ENCODE data around the gene ZNF79. TPM values are rescaled to one million over a fixed set of nuclear protein-coding genes. Genes with fewer than 3 reads are reported as not detected.
A peak's percentile ranks its signal among the peaks of the same experiment; 100 is the strongest.

Gene ZNF79
- polyA plus RNA-seq, 1 experiment, result 5.6 TPM

DNA sequence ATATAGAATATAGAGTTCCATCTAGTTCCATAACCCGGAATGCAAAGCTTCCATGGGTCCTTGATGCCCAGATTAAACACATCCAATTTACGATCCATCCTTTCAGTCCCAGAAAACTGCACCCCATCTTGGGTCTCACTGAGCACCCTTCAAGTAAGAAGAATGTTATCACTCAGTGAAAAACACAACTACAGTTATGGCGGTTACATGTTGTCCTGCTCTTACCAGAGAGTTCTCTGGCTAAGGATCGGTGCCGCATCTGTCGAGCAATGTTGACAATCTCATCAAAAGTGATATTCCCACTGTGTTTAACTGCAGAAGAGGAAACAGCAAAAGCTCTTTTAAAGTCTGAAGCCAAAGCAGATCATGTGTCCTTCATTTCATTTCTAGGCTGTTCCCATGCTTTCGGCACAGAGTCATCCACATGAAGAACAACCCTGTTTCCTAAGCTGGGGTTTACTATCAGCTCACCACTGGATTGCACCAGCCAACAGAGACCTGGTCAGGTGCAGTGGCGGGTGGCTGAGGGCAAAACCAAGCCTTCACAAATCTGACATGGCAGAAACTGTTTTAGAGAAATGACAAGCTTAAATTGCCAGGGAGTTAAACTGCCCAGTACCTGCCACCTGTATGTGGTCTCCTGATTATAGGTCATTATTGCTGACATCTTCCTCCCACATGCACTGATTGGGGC, 24.1 kb downstream of the ZNF79 start:
- TF ChIP-seq, protein P1, sequence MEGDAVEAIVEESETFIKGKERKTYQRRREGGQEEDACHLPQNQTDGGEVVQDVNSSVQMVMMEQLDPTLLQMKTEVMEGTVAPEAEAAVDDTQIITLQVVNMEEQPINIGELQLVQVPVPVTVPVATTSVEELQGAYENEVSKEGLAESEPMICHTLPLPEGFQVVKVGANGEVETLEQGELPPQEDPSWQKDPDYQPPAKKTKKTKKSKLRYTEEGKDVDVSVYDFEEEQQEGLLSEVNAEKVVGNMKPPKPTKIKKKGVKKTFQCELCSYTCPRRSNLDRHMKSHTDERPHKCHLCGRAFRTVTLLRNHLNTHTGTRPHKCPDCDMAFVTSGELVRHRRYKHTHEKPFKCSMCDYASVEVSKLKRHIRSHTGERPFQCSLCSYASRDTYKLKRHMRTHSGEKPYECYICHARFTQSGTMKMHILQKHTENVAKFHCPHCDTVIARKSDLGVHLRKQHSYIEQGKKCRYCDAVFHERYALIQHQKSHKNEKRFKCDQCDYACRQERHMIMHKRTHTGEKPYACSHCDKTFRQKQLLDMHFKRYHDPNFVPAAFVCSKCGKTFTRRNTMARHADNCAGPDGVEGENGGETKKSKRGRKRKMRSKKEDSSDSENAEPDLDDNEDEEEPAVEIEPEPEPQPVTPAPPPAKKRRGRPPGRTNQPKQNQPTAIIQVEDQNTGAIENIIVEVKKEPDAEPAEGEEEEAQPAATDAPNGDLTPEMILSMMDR (IDR thresholded peaks at IDR 0.05; ENCODE audit: low read depth, low read length), result no peak
- peak overlapping the region; percentile 33 for H3K27ac ChIP-seq (ENCODE audit: low read depth, low read length)
- peaks cover 36% of the 10 kb centered on the region for H3K9me3 ChIP-seq (ENCODE audit: control insufficient read depth, insufficient read depth, low read length)
- ChIA-PET CTCF (no interaction called here), POLR2A (no interaction called here)
- DNase-seq (ENCODE audit: low read depth, low spot score), result no peak
- H3K4me3 ChIP-seq (ENCODE audit: low read depth, low read length), result peak overlapping the region; percentile 96
- H3K27me3 ChIP-seq (ENCODE audit: control insufficient read depth, insufficient read depth, low read length), result no peaks in the 10 kb centered on the region

DNA sequence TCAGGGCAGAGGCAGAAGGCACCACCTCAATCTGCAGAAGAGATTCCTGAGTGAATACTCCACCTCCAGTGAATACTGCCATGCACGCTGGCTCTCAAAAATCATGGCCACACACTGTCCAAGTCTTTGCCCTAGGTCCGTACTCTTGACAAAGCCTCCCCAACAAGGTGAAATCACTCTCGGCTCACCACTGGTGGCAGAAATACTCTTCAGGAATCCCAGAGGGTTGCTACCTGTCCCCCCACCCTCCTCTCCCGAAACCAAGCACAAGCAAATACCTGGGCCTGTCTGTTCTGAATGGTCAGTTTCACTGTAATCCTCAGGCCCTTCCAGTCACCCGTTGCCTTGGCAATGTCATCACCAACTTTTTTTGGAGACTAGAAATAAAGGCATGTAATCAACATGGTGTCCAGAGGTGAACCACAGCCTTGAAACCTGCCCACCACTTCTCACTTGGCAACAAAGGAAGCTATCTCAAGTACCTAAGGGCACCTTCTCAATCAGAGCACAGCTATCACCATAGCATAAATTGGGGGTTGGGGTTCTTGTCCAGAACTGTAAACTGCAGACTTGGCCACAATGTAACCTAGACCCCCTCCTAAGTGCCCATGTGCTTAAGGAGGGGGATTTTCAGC, 25.3 kb downstream of the ZNF79 start:
- ChIA-PET CTCF (interaction anchor here (1.2 kb wide), 1 partner anchor 136 kb away, joined by 4 read pairs; no protein-coding TSS in a partner anchor), POLR2A (interaction anchor here (0.5 to 1.5 kb wide), 3 partner anchors 25 to 137 kb away, joined by 6 to 10 read pairs (median 7); partner anchors contain the start of gene ZNF79)
- peak overlapping the region; percentile 89 for H3K27ac ChIP-seq (ENCODE audit: low read depth, low read length)
- TF ChIP-seq, protein P1 (IDR thresholded peaks at IDR 0.05; ENCODE audit: low read depth, low read length), result no peak
- peaks cover 26% of the 10 kb centered on the region for H3K9me3 ChIP-seq (ENCODE audit: control insufficient read depth, insufficient read depth, low read length)
- DNase-seq (ENCODE audit: low read depth, low spot score), result no peak
- H3K27me3 ChIP-seq (ENCODE audit: control insufficient read depth, insufficient read depth, low read length), result no peaks in the 10 kb centered on the region
- H3K4me3 ChIP-seq (ENCODE audit: low read depth, low read length), result peak overlapping the region; percentile 96

DNA sequence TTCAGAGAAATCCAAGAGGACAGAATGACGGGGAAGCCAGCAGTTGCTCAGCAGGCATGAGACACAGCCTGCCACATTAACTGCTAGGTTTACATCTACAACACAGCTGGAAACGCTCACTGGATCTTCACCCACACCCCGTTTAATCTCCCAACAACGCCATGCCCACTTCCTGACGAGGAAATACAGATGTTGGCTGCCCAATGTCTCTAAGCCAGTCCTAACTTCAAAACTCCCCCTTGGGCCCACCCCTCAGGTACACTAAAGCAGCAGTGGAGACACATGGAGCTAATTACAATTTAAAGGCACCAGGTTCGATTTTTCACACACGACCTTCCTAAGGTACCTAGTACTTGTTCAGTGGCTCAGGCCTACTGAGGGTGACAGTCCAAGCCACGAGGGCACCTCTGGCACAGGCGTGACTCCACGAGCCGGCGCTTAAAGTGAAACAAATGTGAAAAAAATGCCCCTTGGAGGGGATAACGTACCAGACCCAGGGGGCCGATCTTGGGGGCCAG, 26.1 kb downstream of the ZNF79 start:
- no peaks in the 10 kb centered on the region for H3K27me3 ChIP-seq (ENCODE audit: control insufficient read depth, insufficient read depth, low read length)
- peak; percentile 26 for DNase-seq (ENCODE audit: low read depth, low spot score)
- H3K9me3 ChIP-seq (ENCODE audit: control insufficient read depth, insufficient read depth, low read length), result peaks cover 18% of the 10 kb centered on the region
- H3K4me3 ChIP-seq (ENCODE audit: low read depth, low read length), result peak overlapping the region; percentile 96
- TF ChIP-seq, protein P1 (IDR thresholded peaks at IDR 0.05; ENCODE audit: low read depth, low read length), result no peak
- peak overlapping the region; percentile 89 for H3K27ac ChIP-seq (ENCODE audit: low read depth, low read length)
- ChIA-PET POLR2A (interaction anchor here (0.6 to 2.0 kb wide), 16 partner anchors 14 to 328 kb away, joined by 3 to 13 read pairs (median 4); partner anchors contain the start of genes ANGPTL2, SLC2A8 and ZNF79), CTCF (interaction anchor here (1.2 kb wide), 1 partner anchor 135 kb away, joined by 4 read pairs; no protein-coding TSS in a partner anchor)

DNA sequence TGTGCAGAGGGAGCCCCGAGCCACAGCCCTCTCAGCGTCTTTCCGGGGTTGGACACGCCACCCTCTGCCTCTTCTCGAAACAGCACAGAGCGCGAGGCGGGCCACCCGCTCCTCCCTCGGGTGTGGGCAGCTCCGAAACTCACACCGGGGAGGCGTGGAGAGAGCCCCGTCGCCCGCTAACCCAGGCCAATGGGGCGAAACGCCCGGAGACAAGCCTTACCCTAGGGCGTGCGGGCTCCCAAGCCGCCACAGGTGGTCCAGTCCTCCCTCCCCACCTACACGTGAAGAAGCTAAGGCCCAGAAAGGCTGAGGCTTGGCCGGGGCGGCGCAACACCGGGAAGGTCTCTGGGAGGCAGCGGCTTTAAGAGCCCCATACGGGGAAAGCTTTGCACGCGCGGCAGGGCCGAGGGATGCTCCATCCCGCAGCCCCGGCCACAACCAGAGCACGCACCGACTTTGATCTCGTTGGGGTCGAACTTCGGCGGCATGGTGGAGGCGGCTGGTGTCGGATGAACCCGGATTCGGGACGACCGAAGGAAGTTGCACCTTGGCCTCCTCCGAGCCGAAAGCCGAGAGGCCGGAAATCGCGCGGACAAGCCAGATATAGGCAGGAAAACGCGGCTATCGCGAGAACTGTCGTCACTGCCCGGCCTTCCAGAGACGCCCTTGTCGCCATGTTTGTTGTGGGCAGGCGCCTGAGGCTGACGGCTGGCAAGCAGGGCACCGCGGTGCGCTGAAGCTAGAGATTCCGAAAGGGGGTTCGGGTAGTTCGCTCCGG, 26.8 kb downstream of the ZNF79 start, which contains the start of the genes LRSAM1 and RPL12:
Gene LRSAM1, plus strand, starts transcription at position 681 of the 778 bp plus-strand sequence. CDS start 3,018 bp downstream, outside the sequence.
Gene RPL12, minus strand, starts transcription at position 577 of the 778 bp plus-strand sequence. Its CDS starts 89 bp downstream, at position 488.
- Histone ChIP-seq H3K27ac (ENCODE audit: low read depth, low read length) (peak within 1 kb of the TSS; percentile 89), H3K4me3 (ENCODE audit: low read depth, low read length) (peak within 1 kb of the TSS; percentile 96), H3K27me3 (ENCODE audit: control insufficient read depth, insufficient read depth, low read length) (no peaks in the 10 kb centered on the region), H3K9me3 (ENCODE audit: control insufficient read depth, insufficient read depth, low read length) (peaks cover 14% of the 10 kb centered on the region)
- CTCF ChIA-PET, result no interaction called here
- TF ChIP-seq, protein P1 (IDR thresholded peaks at IDR 0.05; ENCODE audit: low read depth, low read length), result no peak
- POLR2A ChIA-PET, result interaction anchor here (0.6 to 2.0 kb wide), 32 partner anchors 9 to 430 kb away, joined by 3 to 16 read pairs (median 4); partner anchors contain the start of genes ANGPTL2, SLC2A8, STXBP1 and ZNF79
- DNase-seq (ENCODE audit: low read depth, low spot score), result peak; percentile 93

All from AG04450 (cell line).